Stimulated activated CD8-positive, alpha-beta memory T cell treated with anti-CD3 and anti-CD28 coated beads, Interleukin-15, amount 100 ng/mL, for 4 hours (primary cell): ENCODE data around the gene POMT1.
"Not testable (repeated sequence)": the region's sequence is repeated elsewhere in the genome, so short reads cannot be mapped to it uniquely, and the experiment has no call there.

Source experiments
- DNase-seq, 2 donors: peaks; one replicate each; pipeline ENCODE4 v3.0.0-alpha.2; 2020; ENCODE audit warnings: low read depth in 2 of 2

Gene POMT1

DNA sequence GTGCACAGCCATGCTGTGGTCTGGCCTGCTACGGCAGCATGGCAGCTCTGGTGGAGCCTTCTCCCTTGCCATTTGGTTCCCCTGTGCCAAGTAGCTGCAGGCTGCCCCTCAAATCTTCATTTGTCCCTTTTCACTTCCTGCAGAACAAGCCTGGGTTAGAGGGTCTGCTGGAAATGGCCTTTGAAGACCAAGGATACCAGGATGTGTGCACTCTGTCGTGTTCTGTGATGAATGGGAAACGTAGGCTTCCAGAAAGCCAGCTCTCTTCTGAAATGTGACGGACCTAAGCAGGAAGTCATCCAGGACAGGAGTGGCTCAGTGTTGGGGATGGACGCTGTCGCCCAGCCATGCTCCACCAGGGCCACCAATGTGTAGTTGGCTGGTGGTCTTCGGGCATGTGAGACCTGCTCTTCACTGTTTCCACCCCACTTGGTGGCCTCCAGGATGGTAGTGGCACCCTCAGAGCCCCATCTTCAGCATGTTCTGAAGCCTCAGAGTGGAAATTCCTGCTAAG, 3.4 kb upstream of the POMT1 start:
- no peak for DNase-seq

DNA sequence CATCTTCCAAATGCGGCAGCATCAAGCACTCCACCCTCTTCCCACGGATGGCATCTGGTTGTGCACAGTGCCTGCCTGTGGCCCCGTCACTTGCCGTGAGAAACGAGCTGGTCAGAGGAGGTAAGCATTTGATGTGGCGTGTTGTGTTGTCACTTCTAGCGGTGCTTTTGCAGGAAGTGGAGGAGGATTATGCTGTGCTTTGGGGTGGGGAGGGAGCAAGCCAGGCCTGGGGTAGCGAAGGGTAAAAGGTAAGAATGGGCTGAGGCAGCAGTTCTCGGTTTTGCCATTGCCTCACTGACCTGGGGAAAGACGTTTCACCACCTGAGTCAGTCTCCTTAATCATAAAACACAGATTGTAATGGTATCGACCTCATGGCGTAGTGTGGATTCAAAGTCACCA, 2.3 kb upstream of the POMT1 start:
- peak; percentile 32 to 50 for DNase-seq

DNA sequence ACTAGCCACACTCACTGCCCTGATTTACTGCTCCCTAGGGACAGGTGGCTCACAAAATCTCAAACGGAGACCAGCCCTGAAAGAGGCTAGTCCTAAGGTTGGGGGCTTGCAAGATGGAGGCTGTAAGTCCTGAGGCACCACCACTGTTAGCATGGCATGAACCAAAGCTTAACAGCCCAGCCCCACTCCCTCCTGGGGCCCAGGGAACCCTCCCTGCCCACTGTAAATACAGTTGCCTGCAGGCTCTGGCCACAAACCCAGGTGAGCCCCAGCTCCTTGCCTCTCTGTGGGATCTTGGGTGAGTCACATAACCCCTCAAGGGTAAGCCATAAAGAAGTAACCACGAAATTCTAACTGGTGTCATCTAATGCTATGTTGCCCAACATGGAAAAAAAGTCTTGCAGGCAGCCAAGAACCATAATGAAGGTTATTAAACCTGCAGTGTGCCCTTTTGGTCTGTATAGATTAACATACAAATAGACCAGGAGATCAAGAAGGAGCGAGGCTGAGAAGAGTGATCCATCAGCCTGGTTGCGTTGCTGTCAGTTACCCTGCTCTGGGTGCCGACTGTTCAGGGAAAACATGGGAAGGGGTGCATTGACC, 1.7 kb upstream of the POMT1 start:
- DNase-seq, result peak; percentile 15 to 42

DNA sequence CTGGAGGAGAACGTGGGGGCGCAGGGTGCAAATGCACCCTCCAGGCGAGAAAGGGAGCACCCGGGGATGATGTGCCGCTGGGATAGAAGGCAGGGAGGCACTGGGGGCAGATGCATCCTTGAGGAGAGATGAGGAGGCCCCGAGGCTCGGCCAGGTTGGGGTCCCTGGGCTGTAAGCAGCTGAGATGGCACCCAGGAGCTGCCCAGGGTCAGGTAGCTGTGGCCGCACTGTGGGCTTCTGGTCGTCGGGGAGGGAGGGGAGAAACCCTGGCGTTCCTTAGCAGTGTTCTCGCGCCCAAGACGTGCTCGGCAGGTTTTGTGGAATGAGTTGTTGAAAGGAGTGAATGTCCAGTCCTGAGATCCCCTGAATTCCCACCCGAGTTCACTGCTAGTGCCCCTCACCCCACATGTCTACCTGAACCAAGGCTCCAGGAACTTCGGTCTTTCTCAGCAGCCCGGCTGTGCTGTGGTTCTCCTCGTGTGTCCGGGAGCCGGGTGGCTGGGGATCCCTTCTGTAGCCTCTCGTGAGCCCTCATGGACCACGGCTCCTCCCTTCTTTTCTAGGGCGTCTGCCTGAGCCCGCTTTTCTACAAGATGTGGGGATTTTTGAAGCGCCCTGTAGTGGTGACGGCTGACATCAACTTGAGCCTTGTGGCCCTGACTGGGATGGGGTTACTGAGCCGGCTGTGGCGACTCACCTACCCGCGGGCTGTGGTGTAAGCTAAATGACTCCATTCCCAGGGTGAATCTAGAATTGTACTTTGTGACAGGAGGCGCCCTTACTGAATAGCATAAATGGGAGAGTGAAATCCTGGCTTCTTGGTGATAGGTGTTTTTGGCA, 1.1 kb downstream of the POMT1 start:
- DNase-seq, result peak in 1 of 2 donors; percentile 9

DNA sequence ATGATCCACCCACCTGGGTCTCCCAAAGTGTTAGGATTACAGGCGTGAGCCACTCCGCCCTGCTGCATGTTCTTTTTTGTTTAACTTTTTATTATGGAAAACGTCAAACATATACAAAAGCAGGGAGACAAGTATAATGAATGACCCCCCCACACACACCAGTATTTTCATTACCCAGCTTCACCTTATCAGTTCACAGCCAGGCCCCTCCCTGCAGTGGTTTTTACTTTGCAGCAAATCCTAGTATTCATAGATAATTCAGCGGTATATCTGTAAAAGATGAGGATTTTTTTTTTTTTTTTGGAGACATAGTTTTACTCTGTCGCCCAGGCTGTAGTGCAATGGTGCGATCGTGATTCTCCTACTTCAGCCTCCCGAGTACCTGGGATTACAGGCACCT, 2.3 kb downstream of the POMT1 start:
- no peak for DNase-seq

DNA sequence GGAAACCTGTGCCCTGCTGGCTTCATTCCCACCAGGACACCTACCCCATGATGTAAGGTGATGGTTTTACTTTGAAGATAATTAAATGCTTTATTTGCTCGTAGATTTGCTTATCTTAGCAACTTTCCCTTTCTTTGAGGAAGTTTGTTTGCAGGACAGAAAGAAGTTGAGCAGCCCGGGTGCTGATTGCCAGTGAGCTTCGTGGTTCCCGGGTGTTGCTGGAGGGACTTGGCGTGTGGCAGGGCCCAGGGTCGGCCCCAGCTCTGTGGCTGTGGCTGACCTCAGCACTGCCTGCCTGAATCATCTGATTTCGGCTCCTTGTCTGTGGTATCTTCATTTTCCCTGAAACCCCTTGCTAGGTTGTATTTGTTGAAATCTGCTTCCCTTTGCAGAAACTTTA, 8.7 kb downstream of the POMT1 start:
- DNase-seq, result no peak

DNA sequence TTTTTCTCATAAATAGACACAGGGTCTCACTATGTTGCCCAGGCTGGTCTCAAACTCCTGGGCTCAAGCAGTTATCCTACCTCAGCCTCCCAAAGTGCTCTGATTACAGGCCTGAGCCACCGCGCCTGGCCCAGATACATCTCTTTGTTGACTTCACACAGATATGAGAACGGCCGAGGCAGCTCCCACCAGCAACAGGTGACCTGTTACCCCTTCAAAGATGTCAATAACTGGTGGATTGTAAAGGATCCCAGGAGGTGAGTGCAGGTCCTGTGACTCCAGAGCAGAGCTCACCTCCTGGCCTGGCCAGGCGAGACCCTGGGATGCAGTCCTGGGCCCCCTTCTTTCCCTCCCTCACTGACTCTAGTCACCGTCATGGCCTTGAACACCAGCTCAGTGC, 9.2 kb downstream of the POMT1 start:
- no peak for DNase-seq

DNA sequence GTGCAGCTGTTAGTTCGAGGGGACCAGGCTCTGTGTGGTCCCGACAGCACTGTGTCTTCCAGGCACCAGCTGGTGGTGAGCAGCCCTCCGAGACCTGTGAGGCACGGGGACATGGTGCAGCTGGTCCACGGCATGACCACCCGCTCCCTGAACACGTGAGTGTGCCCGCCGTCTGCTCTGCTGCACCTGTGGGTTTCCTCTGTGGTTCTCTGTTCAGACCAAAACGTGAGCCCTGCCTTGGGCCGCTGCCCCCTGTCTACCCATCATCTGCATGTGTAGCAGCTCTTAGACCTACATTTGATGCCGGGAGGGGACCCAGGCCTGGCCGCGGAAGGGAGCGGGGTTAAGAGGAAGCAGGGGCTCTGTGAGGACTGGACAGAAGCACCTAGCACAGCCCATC, 10.5 kb downstream of the POMT1 start:
- DNase-seq, result no peak

DNA sequence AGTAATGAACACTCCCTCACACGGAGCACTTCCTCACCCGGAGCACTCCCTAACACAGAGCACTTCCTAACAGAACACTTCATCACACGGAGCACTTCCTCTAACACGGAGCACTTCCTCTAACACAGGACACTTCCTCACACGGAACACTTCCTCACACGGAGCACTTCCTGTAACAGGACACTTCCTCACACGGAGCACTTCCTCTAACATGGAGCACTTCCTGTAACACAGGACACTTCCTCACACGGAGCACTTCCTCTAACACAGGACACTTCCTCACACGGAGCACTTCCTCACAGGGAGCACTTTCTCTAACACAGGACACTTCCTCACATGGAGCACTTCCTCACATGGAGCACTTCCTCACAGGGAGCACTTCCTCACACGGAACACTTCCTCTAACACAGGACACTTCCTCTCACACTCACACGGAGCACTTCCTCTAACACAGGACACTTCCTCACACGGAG, 12.9 kb downstream of the POMT1 start:
- DNase-seq, result not testable (repeated sequence)

DNA sequence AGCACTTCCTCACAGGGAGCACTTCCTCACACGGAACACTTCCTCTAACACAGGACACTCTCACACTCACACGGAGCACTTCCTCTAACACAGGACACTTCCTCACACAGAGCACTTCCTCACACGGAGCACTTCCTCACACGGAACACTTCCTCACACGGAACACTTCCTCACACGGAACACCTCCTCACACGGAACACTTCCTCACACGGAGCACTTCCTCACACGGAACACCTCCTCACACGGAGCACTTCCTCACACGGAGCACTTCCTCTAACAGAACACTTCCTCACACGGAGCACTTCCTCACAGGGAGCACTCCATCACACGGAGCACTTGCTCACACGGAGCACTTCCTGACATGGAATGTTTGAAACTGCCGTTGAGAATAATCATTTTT, 13.4 kb downstream of the POMT1 start:
- DNase-seq, result no peak

DNA sequence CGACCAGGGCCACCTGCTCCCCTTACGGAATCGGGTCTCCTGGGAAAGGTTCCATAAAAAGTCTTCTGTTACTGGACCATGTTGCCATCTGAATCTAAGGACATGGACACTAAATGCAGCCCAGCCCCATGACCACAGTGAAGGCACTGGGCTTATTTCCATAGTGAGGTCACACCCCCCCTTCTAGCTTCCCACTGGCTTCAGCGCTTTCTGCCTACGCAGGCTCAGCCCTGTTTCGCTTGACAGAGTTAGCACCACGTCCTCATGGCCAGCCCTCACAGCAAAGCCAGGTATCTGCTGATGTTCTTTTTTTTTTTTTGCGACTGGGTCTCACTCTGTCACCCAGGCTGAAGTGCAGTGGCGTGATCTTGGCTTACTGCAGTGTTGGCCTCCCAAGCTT, 14.2 kb downstream of the POMT1 start:
- no peak for DNase-seq

DNA sequence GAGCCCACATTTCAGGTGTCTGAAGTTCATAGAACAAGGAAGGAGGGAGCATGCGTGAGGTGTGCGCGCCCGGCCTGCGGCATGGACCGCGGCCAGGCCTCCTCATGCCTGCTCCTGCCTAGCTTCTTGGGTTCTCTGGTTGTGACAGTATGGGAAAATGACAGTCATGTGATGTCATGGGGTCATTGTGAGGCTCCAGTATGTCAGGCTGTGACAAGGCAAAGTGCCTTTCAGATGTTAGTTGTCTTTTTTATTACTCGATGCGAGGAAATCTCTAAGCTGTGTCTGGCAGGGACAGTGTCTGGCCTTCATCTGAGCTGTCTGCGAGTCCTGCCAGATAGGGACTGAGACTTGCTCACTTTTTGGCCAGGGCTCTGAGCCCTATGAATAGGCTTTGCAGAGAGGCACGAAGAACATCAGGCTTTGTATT, 15.1 kb downstream of the POMT1 start:
- no peak for DNase-seq

DNA sequence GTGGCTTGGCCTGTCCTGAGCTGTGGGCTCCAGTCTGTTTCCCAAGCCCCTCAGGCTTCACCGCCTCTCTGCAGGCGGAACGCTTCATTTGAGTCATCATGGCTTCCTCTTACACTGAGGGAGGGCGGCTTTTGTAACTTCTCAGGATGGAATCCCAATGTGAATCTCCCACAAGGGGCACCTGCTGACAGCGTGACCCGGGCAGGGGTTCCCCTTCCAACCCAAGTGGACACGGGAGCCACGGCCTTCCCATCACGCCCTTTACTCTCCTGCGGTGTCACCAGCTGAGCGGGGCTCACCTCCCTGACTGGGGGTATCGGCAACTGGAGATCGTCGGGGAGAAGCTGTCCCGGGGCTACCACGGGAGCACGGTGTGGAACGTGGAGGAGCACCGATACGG, 15.8 kb downstream of the POMT1 start:
- DNase-seq, result no peak

DNA sequence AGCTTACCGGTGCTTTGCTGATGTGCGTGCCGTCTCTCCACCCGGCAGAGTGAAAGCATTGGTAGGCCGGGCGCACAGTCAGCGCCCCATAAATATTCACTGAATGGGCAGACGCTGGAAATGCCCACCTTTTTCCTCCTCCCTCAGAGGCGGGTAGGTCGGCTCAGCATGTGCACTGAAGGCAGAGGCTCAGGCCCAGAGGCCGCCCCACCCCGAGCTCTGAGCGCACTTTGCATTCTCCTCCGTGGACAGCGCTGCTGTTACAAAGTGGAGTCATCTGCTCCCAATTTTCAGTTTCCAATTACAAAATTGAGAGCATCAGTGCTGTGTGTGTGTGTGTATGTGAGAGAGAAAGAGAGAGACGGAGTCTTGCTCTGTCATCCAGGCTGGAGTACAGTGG, 17.8 kb downstream of the POMT1 start:
- no peak for DNase-seq

DNA sequence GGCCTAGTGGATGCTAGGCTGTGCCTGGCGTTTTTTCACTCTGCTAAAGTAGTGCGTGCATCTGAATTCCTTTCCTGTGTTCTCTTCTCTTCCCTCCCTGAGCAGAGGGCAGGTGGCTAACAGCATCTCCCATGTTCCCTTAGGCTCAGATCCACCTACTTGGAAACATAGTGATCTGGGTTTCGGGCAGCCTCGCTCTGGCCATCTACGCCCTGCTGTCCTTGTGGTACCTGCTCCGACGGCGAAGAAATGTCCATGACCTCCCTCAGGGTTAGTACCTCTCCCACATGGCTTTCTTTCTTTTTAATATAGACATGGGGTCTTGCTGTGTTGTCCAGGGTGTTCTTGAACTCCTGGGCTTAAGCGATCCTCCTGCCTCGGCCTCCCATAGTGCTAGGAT, 18.5 kb downstream of the POMT1 start:
- DNase-seq, result no peak

DNA sequence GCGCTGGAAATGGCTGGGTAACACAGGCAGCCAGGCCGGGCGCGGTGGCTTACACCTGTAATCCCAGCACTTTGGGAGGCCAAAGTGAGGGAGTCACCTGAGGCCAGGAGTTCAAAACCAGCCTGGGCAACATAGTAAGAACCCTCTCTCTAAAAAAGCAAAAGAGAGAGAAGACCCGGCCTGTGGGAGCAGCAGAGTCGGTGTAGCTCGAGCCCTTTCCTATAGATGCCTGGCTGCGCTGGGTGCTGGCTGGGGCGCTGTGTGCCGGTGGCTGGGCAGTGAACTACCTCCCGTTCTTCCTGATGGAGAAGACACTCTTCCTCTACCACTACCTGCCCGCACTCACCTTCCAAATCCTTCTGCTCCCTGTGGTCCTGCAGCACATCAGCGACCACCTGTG, 19.1 kb downstream of the POMT1 start:
- DNase-seq, result no peak

DNA sequence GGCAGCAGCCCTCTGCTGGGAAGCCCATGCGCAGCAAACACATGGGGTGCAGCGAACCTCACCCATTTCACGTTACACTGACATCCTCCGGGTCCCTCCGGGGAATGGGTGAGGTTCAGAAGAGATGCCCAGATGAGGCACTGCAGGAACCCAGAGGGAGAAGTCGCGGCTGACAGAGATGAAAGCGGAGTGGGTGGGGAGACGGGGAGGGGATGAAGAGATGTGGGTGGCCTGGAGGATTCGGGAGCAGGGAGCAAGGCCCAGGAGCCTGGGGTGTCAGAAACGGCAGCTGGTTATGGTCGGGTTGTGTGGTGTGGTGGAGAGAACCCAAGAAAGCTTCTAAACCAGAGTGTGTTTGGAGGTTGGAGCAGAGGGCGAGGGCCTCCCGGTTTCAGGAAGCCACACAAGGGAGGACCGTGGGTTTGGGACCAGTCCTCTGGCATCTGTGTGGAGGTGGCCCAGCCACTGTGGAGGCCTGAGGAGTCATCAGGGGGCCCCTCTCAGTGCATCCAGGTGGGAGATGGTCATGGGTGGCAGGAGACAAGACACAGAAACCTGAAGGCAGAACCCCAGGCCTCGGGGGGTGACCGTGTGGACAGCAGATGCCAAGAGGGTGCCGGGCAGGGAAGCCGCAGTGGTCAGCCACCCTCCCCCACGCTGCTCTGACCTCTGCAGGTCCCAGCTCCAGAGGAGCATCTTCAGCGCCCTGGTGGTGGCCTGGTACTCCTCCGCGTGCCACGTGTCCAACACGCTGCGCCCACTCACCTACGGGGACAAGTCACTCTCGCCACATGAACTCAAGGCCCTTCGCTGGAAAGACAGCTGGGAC, 19.8 kb downstream of the POMT1 start:
- DNase-seq, result no peak

DNA sequence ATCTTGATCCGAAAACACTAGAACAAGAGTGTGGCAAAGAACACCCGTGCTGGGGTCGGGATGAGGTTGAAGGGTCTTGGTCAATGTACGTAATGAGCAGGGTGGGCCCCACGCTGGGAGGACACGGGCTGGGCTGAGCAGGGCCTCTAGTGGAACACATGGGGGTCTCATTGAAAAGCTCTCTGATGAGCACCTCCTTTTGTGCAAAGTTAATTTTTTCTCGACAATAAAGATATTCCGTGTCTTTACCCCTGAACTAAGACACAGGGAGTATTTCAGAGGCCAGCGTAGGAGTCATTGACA, 20.3 kb downstream of the POMT1 start:
- no peak for DNase-seq

DNA sequence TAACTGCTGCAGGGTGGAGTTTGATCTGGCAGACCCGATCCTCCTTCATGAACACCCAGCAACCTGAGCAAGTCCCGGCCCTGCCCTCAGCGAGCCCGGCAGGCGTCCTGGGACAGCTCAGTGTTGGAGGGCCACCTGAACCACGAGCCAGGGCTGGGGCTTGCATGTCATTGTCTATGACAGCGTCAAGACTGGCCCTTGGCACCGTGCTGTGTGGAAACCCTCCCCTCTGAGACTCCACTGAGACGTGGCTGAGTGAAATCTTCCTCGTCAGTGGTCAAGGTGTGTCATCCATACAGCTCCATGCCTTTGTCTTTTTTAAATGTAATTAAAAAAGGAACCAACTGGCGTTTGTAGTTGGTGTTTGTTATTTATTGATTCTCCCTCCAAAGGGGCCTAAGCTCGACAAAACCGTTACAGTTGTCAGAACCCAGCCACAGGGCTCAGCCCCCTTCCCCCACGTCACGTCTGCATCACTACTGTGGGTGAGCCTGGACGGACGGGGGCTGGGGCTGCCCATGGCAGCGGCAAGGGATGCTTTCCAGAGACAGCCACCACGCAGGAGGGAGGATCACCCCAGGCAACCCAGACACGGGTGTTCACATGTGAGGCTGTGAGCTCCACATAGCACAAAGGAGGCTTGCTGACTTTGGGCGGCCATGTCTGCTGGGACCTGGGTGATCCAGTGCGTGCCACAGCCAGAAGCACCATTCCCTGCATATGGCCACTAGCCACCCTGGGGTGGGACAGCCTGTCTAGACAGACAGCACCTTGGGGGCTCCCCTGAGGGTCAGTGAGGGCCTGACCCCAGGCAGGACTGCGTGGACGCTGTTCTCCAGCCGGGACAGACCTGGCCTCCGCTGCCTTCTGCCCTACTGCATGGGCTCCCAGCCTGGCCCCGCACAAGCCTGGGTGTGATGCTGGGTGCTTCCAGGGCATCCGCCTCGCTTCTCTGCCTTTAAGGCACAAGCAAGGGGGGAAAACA, 21.0 kb downstream of the POMT1 start:
- no peak for DNase-seq

DNA sequence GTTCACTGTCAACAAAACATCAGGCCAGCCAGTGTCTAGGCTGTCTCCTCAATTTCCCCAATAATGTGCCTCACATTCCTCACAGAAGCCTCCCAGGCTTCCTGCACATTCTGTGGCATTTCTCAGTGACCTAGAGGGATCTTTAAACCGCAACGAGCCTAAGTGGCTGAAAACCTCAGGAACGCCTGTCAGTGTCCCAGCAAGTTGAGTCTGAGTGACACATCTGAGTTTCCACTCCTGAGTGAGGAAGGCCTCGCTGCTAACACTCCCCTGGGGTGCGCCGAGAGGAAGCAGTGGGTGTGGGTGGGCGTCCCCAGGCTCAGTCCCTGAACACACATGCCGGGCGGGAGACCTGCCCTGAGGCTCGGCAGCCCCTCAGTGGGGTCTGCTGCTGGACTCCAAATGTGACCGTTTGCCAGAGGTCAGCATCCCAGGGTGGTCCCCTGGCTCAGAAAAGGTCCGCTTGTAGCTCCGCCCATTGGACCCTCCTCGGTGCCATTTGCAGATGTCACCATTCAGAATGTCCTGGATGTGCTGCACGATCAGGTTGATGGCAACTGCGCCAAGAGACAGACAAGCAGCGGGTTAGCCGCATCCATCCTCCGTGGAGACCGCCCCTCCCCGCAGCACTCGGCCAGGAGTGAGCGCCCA, 22.1 kb downstream of the POMT1 start:
- DNase-seq, result no peak
